Panc1 (cell line): Measurements from ENCODE around the gene CPZ. TPM values are rescaled to one million over a fixed set of nuclear protein-coding genes. Genes with fewer than 3 reads are reported as not detected.
A peak's percentile ranks its signal among the peaks of the same experiment; 100 is the strongest.

Experiments used
- ATAC-seq: fragments of 200-7000 bp; cut with Tn5 transposase; 2 replicates; pipeline ENCODE4 v1.9.1; 2020; ENCODE audit warnings: mild to moderate bottlenecking, moderate library complexity
- BruUV-seq: library from RNA; stranded (reverse); fragments of 400-500 nt; replicated peaks from 2 replicates; lab custom pipeline; 2021; lab: Mats Ljungman, UMichigan
- CTCF ChIA-PET: fragments of 300-600 bp; sonication (Branson Sonifier 250); formaldehyde crosslinking; loops from one replicate; lab custom pipeline; 2022; ENCODE audit warnings: antibody characterized with exemption; lab: Charles Lee
- POLR2A ChIA-PET: fragments of 300-600 bp; sonication (Branson Sonifier 250); formaldehyde crosslinking; loops from one replicate; lab custom pipeline; 2022; ENCODE audit warnings: antibody characterized with exemption; lab: Charles Lee
- DNase-seq: peaks from one replicate; pipeline ENCODE4 v3.0.0-alpha.2; 2010; ENCODE audit warnings: low read depth, low spot score
- H3K27ac ChIP-seq: 2 replicates; pipeline ENCODE4 v1.5.1; 2011; ENCODE audit warnings: mild to moderate bottlenecking, low read length, inconsistent platforms
- H3K27me3 ChIP-seq: fragments of 200-500 bp; sonication (Bioruptor generic); 2 replicates; pipeline ENCODE4 v1.6.0; 2014; ENCODE audit warnings: low read length, inconsistent platforms; ENCODE audit not compliant: control insufficient read depth, insufficient read depth
- H3K36me3 ChIP-seq: fragments of 200-500 bp; sonication (Bioruptor generic); 2 replicates; pipeline ENCODE4 v1.5.1; 2014; ENCODE audit warnings: inconsistent platforms, mild to moderate bottlenecking, low read length, moderate library complexity; ENCODE audit not compliant: control insufficient read depth, insufficient read depth
- H3K4me1 ChIP-seq: 2 replicates; pipeline ENCODE4 v1.5.1; 2011; ENCODE audit warnings: inconsistent platforms, mild to moderate bottlenecking, low read length, moderate library complexity; ENCODE audit not compliant: control insufficient read depth, insufficient read depth
- H3K4me3 ChIP-seq, 2 experiments: 2 replicates each; pipeline ENCODE4 v1.5.1; 2011 to 2012; ENCODE audit warnings: low read depth in 2 of 2, low read length in 2 of 2, mild to moderate bottlenecking in 2 of 2, inconsistent platforms in 1 of 2, moderate library complexity in 1 of 2
- H3K9me3 ChIP-seq: fragments of 200-500 bp; sonication (Bioruptor generic); 2 replicates; pipeline ENCODE4 v1.5.1; 2014; ENCODE audit warnings: low read depth, mild to moderate bottlenecking, inconsistent platforms, low read length, moderate library complexity; ENCODE audit not compliant: control insufficient read depth, insufficient read depth
- CTCF ChIP-seq: fragments of 450-650 bp; IDR thresholded peaks from 2 replicates; pipeline ENCODE4 v1.5.1; 2017; ENCODE audit warnings: mild to moderate bottlenecking
- POLR2AphosphoS5 ChIP-seq: IDR thresholded peaks from 2 replicates; pipeline ENCODE4 v1.6.1; 2012; ENCODE audit warnings: mild to moderate bottlenecking, low read depth, low read length, moderate library complexity
- REST ChIP-seq, 2 experiments: IDR thresholded peaks; 2 replicates each; pipeline ENCODE4 v1.6.1; 2011 to 2012; ENCODE audit warnings: low read depth in 2 of 2, control low read depth in 1 of 2, low read length in 1 of 2, mild to moderate bottlenecking in 1 of 2, moderate library complexity in 1 of 2; ENCODE audit not compliant: insufficient read depth in 1 of 2
- SIN3A ChIP-seq: IDR thresholded peaks from 2 replicates; pipeline ENCODE4 v1.6.1; 2012; ENCODE audit warnings: low read depth, mild to moderate bottlenecking, low read length, moderate library complexity, borderline replicate concordance; ENCODE audit not compliant: insufficient read depth
- TCF7L2 ChIP-seq: IDR thresholded peaks from 2 replicates; pipeline ENCODE4 v1.6.1; 2011; ENCODE audit warnings: mild to moderate bottlenecking, low read depth, low read length, inconsistent platforms
- in situ Hi-C: cut with HindIII; loops from 2 replicates; pipeline ENCODE4 v1.10.0; 2016; ENCODE audit warnings: low sequenced_read_pairs, low pct_unique_long_range_greater_than_20kb
- intact Hi-C: fragments of 100-400 bp; cut with micrococcal nuclease; formaldehyde crosslinking; loops from one replicate; pipeline ENCODE4 v1.10.0; 2022; ENCODE audit not compliant: unreplicated experiment
- total RNA-seq: library from RNA; stranded (reverse); gene quantifications from one replicate; pipeline ENCODE4 v1.2.1, GENCODE V29; 2021; ENCODE audit not compliant: unreplicated experiment

The CPZ gene
- total RNA-seq, 1 experiment from 2014 or later, result 0.15 TPM

GRCh38 chr4:8585186-8585585 is 7.4 kb upstream of the CPZ start:
- intact Hi-C loops (no loop called here), in situ Hi-C loops (no loop called here)
- ChIA-PET POLR2A (no interaction called here), CTCF (no interaction called here)
- BruUV-seq, result no TSS peak
- Histone ChIP-seq H3K4me1 (no peaks in the 10 kb centered on the region), H3K4me3 (no peak overlapping the region), H3K27me3 (peaks cover 2% of the 10 kb centered on the region; the same call in 1 of the 2 replicates), H3K36me3 (no peaks in the 10 kb centered on the region), H3K27ac (no peak overlapping the region), H3K9me3 (no peaks in the 10 kb centered on the region)
- ATAC-seq (peak; percentile 64; the same call in 1 of the 2 replicates), DNase-seq (no peak)
- TF ChIP-seq CTCF (no peak), POLR2AphosphoS5 (no peak), REST (IDR thresholded peaks at IDR 0.05; ENCODE audit: insufficient read depth in 1 of 2, low read depth in 2 of 2, low read length in 1 of 2) (no peak), SIN3A (no peak), TCF7L2 (no peak)

GRCh38 chr4:8585721-8586212 is 6.8 kb upstream of the CPZ start:
- TF ChIP-seq POLR2AphosphoS5, result no peak
- no peak for TF ChIP-seq TCF7L2
- TF ChIP-seq REST (IDR thresholded peaks at IDR 0.05; ENCODE audit: insufficient read depth in 1 of 2, low read depth in 2 of 2, low read length in 1 of 2), result no peak
- no peak for TF ChIP-seq SIN3A
- TF ChIP-seq CTCF, result no peak
- no TSS peak for BruUV-seq
- ChIA-PET CTCF (interaction anchor here (0.6 kb wide), 1 partner anchor 9 kb away, joined by 6 read pairs; no protein-coding TSS in a partner anchor), POLR2A (no interaction called here)
- no peak for DNase-seq
- in situ Hi-C loops, result no loop called here
- no peak for ATAC-seq
- Histone ChIP-seq H3K27me3 (peaks cover 2% of the 10 kb centered on the region; the same call in 1 of the 2 replicates), H3K4me3 (no peak overlapping the region), H3K4me1 (no peaks in the 10 kb centered on the region), H3K36me3 (no peaks in the 10 kb centered on the region), H3K27ac (no peak overlapping the region), H3K9me3 (no peaks in the 10 kb centered on the region)
- intact Hi-C loops, result no loop called here
